Testis (tissue), 2 donors: ENCODE results near the gene THSD4.

Experiments
- CTCF ChIP-seq, 3 experiments: fragments of 450-650 bp in 2 of 3; fragments of 200-600 bp in 1 of 3; sonication (generic) in 1 of 3; IDR thresholded peaks; one replicate each; pipeline ENCODE4 v1.5.1; 2016 to 2019; ENCODE audit warnings: antibody characterized with exemption in 3 of 3, mild to moderate bottlenecking in 2 of 3, moderate library complexity in 1 of 3
- POLR2A ChIP-seq: fragments of 450-650 bp; IDR thresholded peaks from one replicate; pipeline ENCODE4 v1.6.1; 2017; ENCODE audit warnings: antibody characterized with exemption, mild to moderate bottlenecking, moderate library complexity

DNA sequence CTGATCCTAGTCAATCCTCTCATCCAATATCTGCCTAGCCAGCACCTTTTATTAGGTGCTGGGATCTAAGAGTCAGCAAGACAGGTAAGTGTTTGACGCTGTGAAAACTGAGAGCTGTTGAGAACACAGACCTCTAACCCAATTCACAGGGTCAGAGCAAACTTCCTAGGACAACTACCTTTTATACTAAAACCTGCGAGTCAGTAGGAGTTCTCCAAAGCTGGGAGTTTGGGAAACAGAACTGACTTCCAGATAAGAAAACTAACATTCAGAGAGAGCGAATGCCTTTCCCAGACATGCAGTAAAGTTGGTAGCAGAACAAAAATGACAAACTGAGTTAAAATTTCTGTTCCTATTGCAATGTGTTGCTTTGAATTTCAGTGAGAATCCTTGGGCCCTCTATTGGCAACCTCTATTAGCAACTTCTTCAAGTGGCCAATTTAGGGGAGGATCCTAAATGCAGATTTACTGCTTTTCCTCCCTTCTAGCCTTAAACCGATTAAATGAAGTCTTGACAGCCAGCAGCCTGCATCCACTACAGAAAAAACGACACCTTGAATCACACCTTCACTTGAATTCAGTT, 706.4 kb downstream of the THSD4 start:
- no peak for TF ChIP-seq CTCF (IDR thresholded peaks at IDR 0.05)
- TF ChIP-seq POLR2A, result no peak
